HG03469 (cell line): Measurements from ENCODE around the gene FRMD6.
"Not testable (repeated sequence)": the region's sequence is repeated elsewhere in the genome, so short reads cannot be mapped to it uniquely, and the experiment has no call there.

Experiments used
- ATAC-seq: cut with Tn5 transposase; IDR thresholded peaks from one replicate; pipeline ENCODE4 v1.9.1; 2021; ENCODE audit warnings: mild to moderate bottlenecking, moderate library complexity, moderate number of reproducible peaks; ENCODE audit not compliant: unreplicated experiment

The FRMD6 gene

DNA sequence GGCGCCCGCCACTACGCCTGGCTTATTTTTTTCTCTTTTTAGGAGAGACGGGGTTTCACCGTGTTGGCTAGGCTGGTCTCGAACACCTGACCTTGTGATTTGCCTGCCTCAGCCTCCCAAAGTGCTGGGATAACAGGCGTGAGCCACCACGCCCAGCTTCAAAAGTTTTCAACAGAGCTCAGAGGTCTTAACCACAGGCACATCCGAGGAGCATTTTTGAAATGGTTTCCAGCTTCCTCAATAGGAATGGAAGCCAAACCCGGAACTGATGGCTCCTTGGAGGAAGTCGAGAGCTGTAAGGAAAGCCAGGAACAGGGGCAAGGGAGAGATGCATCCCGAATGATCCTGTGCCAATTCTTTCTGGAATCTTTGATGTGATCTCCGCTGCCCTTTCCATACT is 114.0 kb downstream of the FRMD6 start:
- not testable (repeated sequence) for ATAC-seq

DNA sequence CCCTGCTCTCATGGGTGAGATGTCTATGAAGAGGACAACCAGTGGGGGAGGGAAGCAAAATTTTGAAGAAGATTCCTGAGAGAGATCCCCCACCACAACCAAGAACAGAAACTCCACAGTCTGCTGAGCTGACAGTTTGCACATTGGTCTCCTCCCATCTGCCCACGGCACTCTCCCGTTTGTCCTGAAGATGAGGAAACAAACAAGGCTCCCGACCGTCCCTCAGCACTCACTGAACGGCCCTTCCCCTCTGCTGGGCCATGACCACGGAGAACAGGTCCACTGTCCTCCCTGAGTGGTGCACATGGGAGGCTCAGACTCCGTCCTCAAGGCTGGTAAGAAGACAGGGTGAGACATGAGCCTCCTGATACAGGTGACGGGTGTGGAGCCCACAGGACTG is 114.9 kb downstream of the FRMD6 start:
- ATAC-seq, result not testable (repeated sequence)

DNA sequence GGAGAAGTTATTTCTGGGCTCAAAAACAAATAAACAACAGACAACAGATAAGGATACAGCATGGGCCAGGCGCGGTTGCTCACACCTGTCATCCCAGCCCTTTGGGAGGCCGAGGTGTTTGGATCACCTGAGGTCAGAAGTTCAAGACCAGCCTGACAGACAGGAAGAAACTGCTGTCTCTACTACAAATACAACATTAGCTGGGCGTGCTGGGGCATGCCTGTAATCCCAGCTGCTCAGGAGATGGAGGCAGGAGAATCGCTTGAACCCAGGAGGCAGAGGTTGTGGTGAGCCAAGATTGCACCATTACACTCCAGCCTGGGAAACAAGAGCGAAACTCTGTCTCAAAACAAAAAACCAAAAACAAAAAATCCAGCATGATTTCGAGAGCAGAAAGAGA is 117.6 kb downstream of the FRMD6 start:
- not testable (repeated sequence) for ATAC-seq

DNA sequence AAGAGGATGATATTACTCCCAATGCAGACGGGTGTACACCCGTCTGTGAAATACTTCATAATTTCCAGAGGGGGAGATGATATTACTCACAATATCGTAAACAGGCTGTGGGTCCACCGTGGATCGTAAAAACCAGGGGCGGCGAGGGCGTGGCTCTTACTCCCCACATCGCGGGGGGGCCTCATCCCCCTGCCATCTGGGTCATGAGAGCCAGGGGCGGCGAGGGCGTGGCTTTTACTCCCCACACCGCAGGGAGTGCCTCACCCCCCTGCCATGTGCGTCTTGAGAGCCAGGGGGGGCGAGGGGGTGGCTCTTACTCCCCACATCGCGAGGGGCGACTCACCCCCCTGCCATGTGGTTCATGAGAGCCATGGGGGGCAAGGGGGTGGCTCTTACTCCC is 122.5 kb downstream of the FRMD6 start:
- ATAC-seq, result no peak

DNA sequence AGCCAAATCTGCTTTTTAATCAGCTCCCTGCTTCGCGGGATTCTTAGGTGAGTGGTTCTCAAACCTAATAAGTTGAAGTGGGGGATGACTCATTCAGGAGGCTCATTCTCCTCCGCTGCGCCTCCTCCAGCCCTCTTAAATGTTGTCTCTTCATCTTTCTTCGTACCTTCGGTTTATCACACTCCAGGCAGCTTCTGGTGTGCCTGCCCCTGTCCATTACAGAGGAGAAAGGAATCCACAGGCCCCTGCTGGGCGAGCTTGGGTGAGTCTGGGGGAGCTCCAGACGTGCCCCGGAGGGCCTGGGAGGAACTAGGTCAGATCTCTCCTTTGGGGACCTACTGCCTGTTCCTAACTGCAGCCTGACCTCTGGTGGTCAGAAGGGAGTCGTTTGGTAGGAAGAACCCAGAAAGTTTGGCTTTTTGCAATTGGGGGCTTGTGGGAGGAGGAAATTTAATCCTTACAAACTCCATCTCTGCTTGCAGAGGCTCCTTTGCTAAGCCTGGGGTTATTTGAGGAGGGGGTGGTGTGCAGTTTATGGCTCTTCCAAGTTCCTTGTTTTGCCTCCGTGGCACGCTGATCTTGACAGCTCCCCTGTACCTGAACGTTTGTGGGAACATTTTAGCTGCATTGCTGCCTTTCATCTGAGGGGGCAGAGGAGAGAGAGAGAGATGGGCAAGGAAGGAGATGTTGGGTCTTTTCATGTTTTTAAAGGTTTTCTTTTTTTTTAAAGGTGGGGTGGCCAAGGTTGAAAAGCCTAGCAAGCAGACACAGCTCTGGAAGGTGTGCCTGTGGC is 124.6 kb downstream of the FRMD6 start:
- no peak for ATAC-seq

DNA sequence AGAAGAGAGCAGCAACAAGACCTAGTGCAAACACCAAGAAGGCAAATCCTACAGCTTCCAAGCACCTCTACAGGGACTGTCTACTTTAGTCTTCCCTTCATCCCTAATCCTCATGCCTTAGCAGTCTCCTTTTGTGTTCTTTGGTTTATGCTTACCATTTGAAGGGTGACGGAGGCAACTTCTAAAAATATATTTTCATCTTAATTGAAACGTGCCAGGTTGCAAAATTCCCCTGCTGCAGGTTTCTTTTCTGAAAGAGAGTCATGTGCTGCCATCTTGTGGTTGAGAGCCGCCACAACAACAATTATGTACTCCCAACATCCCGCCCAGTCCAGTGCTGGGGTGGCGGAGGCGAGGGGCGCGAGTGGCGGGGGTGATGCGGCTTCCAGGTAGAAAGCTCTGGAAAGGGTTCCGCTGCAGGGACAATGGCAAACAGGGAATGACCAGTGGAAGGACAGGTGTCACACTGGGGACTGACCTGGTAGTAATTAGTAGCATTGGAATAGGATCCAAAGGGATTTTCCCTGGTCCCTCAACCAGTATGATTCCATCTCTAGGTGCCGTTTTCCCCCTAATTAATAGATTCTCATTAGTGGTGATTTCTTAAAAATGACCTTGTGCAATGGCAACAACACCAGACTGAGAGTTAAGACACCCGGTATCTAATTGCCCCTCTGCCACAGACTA is 128.4 kb downstream of the FRMD6 start:
- no peak for ATAC-seq
